B cell (primary cell): Measurements from ENCODE around the gene TRIP11.

Experiments used
- CTCF ChIP-seq: fragments of 200-600 bp; IDR thresholded peaks from one replicate; pipeline ENCODE4 v1.8.0; 2022; ENCODE audit warnings: antibody characterized with exemption, mild to moderate bottlenecking
- EZH2 ChIP-seq: IDR thresholded peaks from 2 replicates; pipeline ENCODE4 v1.6.1; 2012; ENCODE audit warnings: borderline replicate concordance, low read depth, mild to moderate bottlenecking, moderate library complexity, low read length; ENCODE audit not compliant: insufficient read depth, poor library complexity, severe bottlenecking

DNA sequence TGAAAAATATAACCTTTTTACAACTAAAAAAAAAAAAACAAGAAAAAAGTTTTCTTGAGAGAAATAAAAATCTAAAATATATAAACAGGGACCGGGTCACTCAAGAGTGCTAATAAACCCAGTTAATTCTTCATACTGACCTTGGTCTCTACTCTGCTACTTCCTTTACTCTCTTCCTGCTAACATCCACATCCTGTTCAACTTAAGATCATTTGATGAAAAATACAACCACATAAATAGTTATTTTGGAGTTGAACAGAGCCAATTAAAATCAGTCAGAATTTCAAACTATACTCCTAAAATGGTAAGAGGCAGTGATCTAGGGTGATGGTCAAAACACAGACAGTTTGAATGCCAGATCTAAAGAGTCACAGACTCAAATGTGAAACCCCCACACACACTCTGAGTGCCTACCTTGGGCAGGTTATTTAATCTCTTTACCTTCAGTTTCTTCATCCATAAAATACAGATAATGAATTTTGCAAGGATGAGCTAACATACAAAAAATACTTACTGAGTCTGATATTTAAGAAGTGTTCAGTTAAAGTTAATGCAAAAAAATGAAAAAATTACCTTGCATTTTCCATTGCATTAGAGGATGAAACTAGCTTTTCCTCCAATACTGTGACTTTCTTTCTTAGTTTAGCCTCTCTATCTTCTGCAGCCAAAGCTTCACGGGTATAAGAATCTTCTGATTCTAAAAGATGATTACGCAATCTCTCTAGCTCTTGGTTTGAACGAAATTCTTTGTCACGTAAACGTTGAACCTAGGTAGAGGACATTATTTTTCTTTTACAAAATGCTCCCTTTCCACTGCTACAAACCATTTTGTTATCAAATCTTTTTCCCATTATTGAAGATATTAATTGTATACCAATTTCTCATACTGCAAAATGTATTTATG, 40.9 kb downstream of the TRIP11 start:
- TF ChIP-seq CTCF = no peak
- no peak for TF ChIP-seq EZH2
